Natural killer cell treated with Interleukin-12 subunit alpha and Interleukin-12 subunit beta and Interleukin-15 and Interleukin-18, amount 100 ng/mL, for 72 hours (primary cell): ENCODE results near the gene SLC9A9. TPM values are rescaled to one million over a fixed set of nuclear protein-coding genes. Genes with fewer than 3 reads are reported as not detected.

ENCODE experiments used
- ATAC-seq, 2 donors: fragments of 150-1000 bp; cut with Tn5 transposase in 1 of 2; sonication (Bioruptor Pico), chemical (Tn5 transposase) in 1 of 2; 2 replicates each; pipeline ENCODE4 v1.10.0; 2021
- DNase-seq: peaks from one replicate; pipeline ENCODE4 v3.0.0; 2022; ENCODE audit warnings: low spot score
- H3K27ac Mint-ChIP-seq, 2 donors: 1 replicate in 1 of 2; 2 replicates in 1 of 2; pipeline ENCODE4 v1.8.0; 2022; ENCODE audit warnings: mixed read lengths in 2 of 2, mild to moderate bottlenecking in 1 of 2, moderate library complexity in 1 of 2
- H3K27me3 Mint-ChIP-seq, 2 donors: 1 replicate in 1 of 2; 2 replicates in 1 of 2; pipeline ENCODE4 v1.8.0; 2022; ENCODE audit warnings: mixed read lengths in 2 of 2
- H3K36me3 Mint-ChIP-seq: one replicate; pipeline ENCODE4 v1.8.0; 2022; ENCODE audit warnings: mixed read lengths
- H3K4me1 Mint-ChIP-seq, 2 donors: 1 replicate in 1 of 2; 2 replicates in 1 of 2; pipeline ENCODE4 v1.8.0; 2022; ENCODE audit warnings: low read depth in 2 of 2, mixed read lengths in 2 of 2, mild to moderate bottlenecking in 1 of 2
- H3K4me3 Mint-ChIP-seq: one replicate; pipeline ENCODE4 v1.8.0; 2022; ENCODE audit warnings: mixed read lengths
- H3K9me3 Mint-ChIP-seq: 2 replicates; pipeline ENCODE4 v1.8.0; 2022; ENCODE audit warnings: mixed read lengths
- total RNA-seq, 2 donors: library from RNA; stranded (reverse); gene quantifications; one replicate each; pipeline ENCODE4 v1.2.3, GENCODE V29; 2022

The SLC9A9 gene
- total RNA-seq, 2 donors from 2014 or later = 11.0 to 11.9 TPM

GRCh38 chr3:143831994-143832393 is 16.3 kb downstream of the SLC9A9 start:
- H3K4me1 Mint-ChIP-seq = peaks cover 33 to 36% of the 10 kb centered on the region in 2 donors
- no peaks in the 10 kb centered on the region for H3K27me3 Mint-ChIP-seq
- peak overlapping the region; percentile 62 to 82 for H3K27ac Mint-ChIP-seq
- H3K4me3 Mint-ChIP-seq = peak overlapping the region; percentile 72
- ATAC-seq (peak; percentile 71 to 77), DNase-seq (no peak)
- H3K9me3 Mint-ChIP-seq = no peaks in the 10 kb centered on the region
- H3K36me3 Mint-ChIP-seq = peaks cover 19% of the 10 kb centered on the region

DNA sequence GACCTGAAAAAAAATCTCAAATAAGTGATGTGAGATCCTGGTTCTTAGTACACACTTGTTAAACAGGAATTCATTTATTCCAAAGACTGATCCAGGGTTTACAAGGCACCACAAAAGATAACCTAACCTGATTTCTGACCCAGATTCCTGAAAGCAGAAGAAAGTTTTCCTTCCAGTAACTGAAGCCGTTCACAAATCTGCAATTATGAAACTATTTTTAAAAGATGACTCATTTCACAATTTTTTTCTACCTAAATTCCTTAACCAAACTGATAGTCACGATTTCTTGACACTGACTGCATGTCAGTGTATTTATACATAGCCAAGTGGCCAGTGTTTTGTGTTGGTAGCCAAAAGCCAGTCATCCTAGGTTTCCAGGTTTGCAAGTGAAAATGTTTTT is 17.1 kb downstream of the SLC9A9 start:
- peak overlapping the region; percentile 66 for H3K4me3 Mint-ChIP-seq
- DNase-seq (no peak), ATAC-seq (peak; percentile 61 to 71)
- peak overlapping the region; percentile 63 to 82 for H3K27ac Mint-ChIP-seq
- H3K27me3 Mint-ChIP-seq = no peaks in the 10 kb centered on the region
- peaks cover 26% of the 10 kb centered on the region for H3K36me3 Mint-ChIP-seq
- H3K9me3 Mint-ChIP-seq = peaks cover 6% of the 10 kb centered on the region
- H3K4me1 Mint-ChIP-seq = peaks cover 40 to 44% of the 10 kb centered on the region in 2 donors

DNA sequence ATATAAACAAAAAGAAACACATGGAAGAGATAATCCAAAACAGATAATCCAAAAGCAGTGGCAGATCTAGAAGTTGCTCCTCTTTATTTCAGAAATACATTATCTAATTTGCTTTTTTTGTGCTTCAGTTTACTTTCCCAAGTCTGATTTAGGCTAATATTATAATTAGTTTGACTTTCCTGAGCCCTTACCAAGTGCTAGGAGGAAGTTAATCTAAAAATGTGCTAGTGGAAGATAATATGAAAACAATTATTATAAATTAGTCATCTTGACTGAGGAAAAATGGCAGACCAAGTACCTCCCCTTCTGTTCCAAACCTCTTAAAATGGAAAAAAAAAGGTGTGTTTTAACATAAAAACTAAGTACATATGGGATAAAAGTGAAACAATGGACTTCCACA is 17.5 kb downstream of the SLC9A9 start:
- H3K27me3 Mint-ChIP-seq = no peaks in the 10 kb centered on the region
- DNase-seq = no peak
- peaks cover 43 to 48% of the 10 kb centered on the region in 2 donors for H3K4me1 Mint-ChIP-seq
- H3K4me3 Mint-ChIP-seq = peak overlapping the region; percentile 66
- peaks cover 6% of the 10 kb centered on the region for H3K9me3 Mint-ChIP-seq
- H3K27ac Mint-ChIP-seq = peak overlapping the region; percentile 63 to 83
- H3K36me3 Mint-ChIP-seq = peaks cover 27% of the 10 kb centered on the region
- no peak for ATAC-seq

- peaks cover 6% of the 10 kb centered on the region for H3K9me3 Mint-ChIP-seq
- peak overlapping the region; percentile 63 to 83 for H3K27ac Mint-ChIP-seq
- DNase-seq (no peak), ATAC-seq (no peak)
- peaks cover 24% of the 10 kb centered on the region for H3K36me3 Mint-ChIP-seq
- H3K4me1 Mint-ChIP-seq = peaks cover 45 to 50% of the 10 kb centered on the region in 2 donors
- H3K4me3 Mint-ChIP-seq = peak overlapping the region; percentile 66
- H3K27me3 Mint-ChIP-seq = no peaks in the 10 kb centered on the region
Observed at GRCh38 chr3:143830063-143830462, 18.2 kb downstream of the SLC9A9 start.

DNA sequence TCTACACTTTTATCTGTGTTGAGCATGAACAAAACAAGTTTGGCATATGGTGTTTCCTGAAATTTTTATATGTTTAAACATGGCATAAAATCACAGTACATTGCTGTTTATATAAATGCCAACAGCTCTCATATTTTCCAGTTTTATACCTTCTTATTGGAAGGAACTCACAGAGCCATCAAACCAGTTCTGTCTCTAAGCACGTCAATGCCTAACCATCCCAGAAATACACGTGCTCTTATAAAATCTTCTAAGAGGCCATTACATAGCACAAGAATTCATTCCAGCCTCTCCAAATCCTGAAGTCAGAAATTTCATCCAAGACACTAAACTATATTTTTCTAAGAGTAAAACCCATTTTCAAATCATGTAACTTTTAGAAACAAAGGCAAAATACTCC is 20.8 kb downstream of the SLC9A9 start:
- H3K27ac Mint-ChIP-seq = peak overlapping the region in 1 of 2 donors; percentile 32

DNA sequence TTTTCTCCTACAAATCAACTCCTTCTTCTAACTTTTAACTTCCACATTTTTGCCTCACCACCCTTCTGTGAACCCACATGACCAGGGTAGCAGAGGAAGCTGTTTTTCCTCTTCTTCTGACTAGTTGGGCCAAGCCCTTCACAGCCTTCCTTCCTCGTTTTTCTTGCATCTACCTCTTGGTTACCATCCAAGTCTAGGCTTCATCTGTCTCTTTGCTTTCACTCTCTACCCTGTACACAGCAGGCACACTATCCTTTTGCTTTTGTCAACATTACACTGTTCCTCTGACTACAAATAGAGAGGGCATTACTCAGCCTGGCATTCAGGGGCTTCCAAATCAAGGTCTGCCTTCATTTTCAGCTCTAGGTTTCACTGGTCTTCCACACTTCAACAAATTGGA is 22.0 kb downstream of the SLC9A9 start:
- peaks cover 6% of the 10 kb centered on the region for H3K9me3 Mint-ChIP-seq
- DNase-seq (no peak), ATAC-seq (no peak)
- peaks cover 23% of the 10 kb centered on the region for H3K36me3 Mint-ChIP-seq
- H3K27ac Mint-ChIP-seq = peak overlapping the region; percentile 73 to 89
- H3K4me3 Mint-ChIP-seq = peak overlapping the region; percentile 80
- H3K27me3 Mint-ChIP-seq = no peaks in the 10 kb centered on the region
- H3K4me1 Mint-ChIP-seq = peaks cover 54 to 59% of the 10 kb centered on the region in 2 donors

More for the DNA sequence above, 20.8 kb downstream of the SLC9A9 start:
- DNase-seq (no peak), ATAC-seq (no peak)
- Mint-ChIP-seq H3K36me3 (peaks cover 23% of the 10 kb centered on the region), H3K9me3 (peaks cover 6% of the 10 kb centered on the region), H3K4me3 (no peak overlapping the region), H3K4me1 (peaks cover 50 to 57% of the 10 kb centered on the region in 2 donors), H3K27me3 (no peaks in the 10 kb centered on the region)

- peaks cover 51 to 58% of the 10 kb centered on the region in 2 donors for H3K4me1 Mint-ChIP-seq
- H3K9me3 Mint-ChIP-seq = peaks cover 6% of the 10 kb centered on the region
- DNase-seq (no peak), ATAC-seq (peak; percentile 86 to 91)
- peak overlapping the region; percentile 73 to 89 for H3K27ac Mint-ChIP-seq
- peak overlapping the region; percentile 80 for H3K4me3 Mint-ChIP-seq
- peaks cover 23% of the 10 kb centered on the region for H3K36me3 Mint-ChIP-seq
- no peaks in the 10 kb centered on the region for H3K27me3 Mint-ChIP-seq
Observed at GRCh38 chr3:143825513-143825912, 22.8 kb downstream of the SLC9A9 start.

GRCh38 chr3:143824735-143825385 is 23.4 kb downstream of the SLC9A9 start:
- no peak for DNase-seq
- Mint-ChIP-seq H3K36me3 (peaks cover 19% of the 10 kb centered on the region), H3K4me1 (peaks cover 46 to 53% of the 10 kb centered on the region in 2 donors), H3K4me3 (peak overlapping the region; percentile 80), H3K9me3 (peaks cover 6% of the 10 kb centered on the region), H3K27me3 (no peaks in the 10 kb centered on the region), H3K27ac (peak overlapping the region; percentile 73 to 89)
- no peak for ATAC-seq

DNA sequence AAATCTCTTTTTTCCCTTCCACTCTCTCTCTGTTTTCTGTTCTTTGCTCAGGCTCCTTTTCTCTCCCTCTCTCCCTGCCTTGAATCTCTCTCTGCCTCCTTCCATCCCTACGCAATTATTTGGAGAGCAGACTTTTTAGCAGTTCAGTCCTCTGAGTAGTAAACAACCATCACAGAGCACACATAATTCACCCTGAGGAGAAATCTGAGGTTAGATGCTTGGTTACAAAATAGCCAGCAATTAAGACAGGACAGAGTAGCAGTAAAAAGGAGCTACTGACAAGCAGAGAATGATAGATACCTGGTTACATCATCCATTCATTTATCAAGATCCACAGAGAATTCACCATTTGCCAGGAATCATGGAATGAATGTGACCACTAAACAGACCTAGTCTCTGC is 25.5 kb downstream of the SLC9A9 start:
- peaks cover 9% of the 10 kb centered on the region for H3K36me3 Mint-ChIP-seq
- H3K9me3 Mint-ChIP-seq = peaks cover 6% of the 10 kb centered on the region
- DNase-seq (no peak), ATAC-seq (no peak)
- H3K4me3 Mint-ChIP-seq = no peak overlapping the region
- H3K27me3 Mint-ChIP-seq = no peaks in the 10 kb centered on the region
- peaks cover 41 to 48% of the 10 kb centered on the region in 2 donors for H3K4me1 Mint-ChIP-seq
- peak overlapping the region in 1 of 2 donors; percentile 71 for H3K27ac Mint-ChIP-seq

DNA sequence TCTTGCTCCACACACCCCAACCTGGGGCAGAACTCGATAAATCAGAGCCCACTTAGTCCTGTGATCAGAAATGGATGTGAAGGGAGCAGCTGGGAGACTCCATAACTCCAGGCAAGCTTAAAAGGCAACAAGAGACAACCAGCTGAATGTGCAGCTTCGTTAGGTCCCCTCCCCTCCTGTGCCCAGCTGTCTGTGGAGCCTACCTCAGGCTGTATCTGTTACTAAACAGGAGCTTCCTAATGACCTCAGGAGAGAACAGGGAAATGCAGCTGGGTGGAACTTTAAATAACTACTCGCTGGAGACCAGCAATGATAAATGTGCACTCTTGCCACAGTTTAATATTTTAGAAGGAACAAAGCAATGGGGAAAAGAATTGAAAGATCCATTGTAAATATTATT is 25.9 kb downstream of the SLC9A9 start:
- H3K9me3 Mint-ChIP-seq = peaks cover 6% of the 10 kb centered on the region
- H3K4me3 Mint-ChIP-seq = no peak overlapping the region
- DNase-seq = no peak
- peaks cover 41 to 46% of the 10 kb centered on the region in 2 donors for H3K4me1 Mint-ChIP-seq
- no peak for ATAC-seq
- H3K27me3 Mint-ChIP-seq = no peaks in the 10 kb centered on the region
- peak overlapping the region in 1 of 2 donors; percentile 82 for H3K27ac Mint-ChIP-seq
- peaks cover 8% of the 10 kb centered on the region for H3K36me3 Mint-ChIP-seq

GRCh38 chr3:143821862-143822261 is 26.4 kb downstream of the SLC9A9 start:
- Mint-ChIP-seq H3K4me3 (no peak overlapping the region), H3K4me1 (peaks cover 40 to 45% of the 10 kb centered on the region in 2 donors), H3K9me3 (peaks cover 6% of the 10 kb centered on the region)

DNA sequence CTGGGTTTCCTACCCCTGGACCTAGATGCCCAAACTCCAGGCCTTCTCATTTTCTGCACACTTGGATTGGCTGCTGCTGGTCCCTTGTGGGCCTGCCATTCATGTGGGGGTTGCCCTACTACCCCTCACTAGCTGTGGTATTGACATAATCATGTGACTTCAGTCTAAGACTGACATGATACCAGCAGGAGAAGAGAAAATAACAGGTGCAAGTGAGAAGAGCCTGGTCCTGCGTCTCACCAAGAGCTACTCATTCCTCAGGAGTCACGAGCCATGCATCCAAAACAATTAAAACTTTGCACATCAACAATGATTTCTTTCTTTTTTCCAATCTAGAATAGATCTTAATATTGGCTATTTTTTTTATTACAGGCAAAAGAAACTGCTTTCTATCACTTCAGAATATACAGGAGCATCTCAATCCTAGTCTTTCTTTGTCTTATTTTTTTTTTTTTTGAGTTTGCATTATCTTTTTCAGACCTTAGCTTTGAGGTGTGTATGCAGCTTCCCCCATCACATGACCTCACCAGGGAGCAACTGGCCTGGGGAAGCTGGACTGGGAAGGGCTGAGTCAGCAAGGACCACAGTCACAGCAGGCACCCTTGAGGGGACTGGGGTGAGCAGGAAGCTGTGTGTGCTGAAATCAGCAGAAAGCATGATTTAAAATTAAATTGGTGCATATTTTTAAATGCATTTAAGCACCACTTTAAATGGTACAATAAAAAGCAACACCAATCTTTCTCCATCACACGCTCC is 27.6 kb downstream of the SLC9A9 start:
- ATAC-seq = no peak
- H3K27me3 Mint-ChIP-seq = no peaks in the 10 kb centered on the region
- H3K36me3 Mint-ChIP-seq = no peaks in the 10 kb centered on the region
- peaks cover 29 to 33% of the 10 kb centered on the region in 2 donors for H3K4me1 Mint-ChIP-seq
- H3K27ac Mint-ChIP-seq = no peak overlapping the region
- no peaks in the 10 kb centered on the region for H3K9me3 Mint-ChIP-seq
- no peak for DNase-seq
- H3K4me3 Mint-ChIP-seq = no peak overlapping the region

More at GRCh38 chr3:143821862-143822261, 26.4 kb downstream of the SLC9A9 start:
- no peak for DNase-seq
- peaks cover 7% of the 10 kb centered on the region for H3K36me3 Mint-ChIP-seq
- ATAC-seq = no peak
- peak overlapping the region in 1 of 2 donors; percentile 82 for H3K27ac Mint-ChIP-seq
- H3K27me3 Mint-ChIP-seq = no peaks in the 10 kb centered on the region

DNA sequence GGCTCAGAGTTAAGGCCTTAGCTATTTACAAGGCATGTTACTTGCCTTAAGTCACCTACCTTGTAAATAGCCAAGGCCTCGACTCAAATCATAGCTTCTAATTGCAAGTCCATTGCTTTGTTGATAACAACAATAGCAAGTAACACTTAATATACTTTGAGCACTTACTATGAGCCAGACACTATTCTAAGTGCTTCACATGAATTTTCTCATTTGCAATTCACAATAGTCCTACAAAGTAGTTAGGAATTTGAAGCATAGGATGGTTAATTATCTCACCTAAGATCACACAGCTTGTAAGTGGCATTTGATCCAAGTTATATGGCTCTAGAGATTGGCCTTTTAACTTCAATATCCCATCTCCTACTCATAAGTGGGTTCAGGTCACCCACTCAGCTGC is 28.4 kb downstream of the SLC9A9 start:
- Mint-ChIP-seq H3K27me3 (no peaks in the 10 kb centered on the region), H3K27ac (no peak overlapping the region), H3K36me3 (peaks cover 1% of the 10 kb centered on the region), H3K9me3 (no peaks in the 10 kb centered on the region), H3K4me1 (peaks cover 24 to 28% of the 10 kb centered on the region in 2 donors), H3K4me3 (no peak overlapping the region)
- DNase-seq = no peak
- ATAC-seq = no peak

- Mint-ChIP-seq H3K4me3 (peak overlapping the region; percentile 88), H3K36me3 (peaks cover 7% of the 10 kb centered on the region), H3K4me1 (peaks cover 20 to 23% of the 10 kb centered on the region in 2 donors), H3K27me3 (no peaks in the 10 kb centered on the region), H3K27ac (peak overlapping the region; percentile 90 to 94), H3K9me3 (peaks cover 3% of the 10 kb centered on the region)
- ATAC-seq = peak; percentile 88 to 93
- DNase-seq = no peak
Observed at GRCh38 chr3:143814443-143814889, 33.8 kb downstream of the SLC9A9 start.
